HepG2 (cell line): ENCODE results near the gene UTS2R. TPM values are rescaled to one million over a fixed set of nuclear protein-coding genes. Genes with fewer than 3 reads are reported as not detected.

Source experiments
- ATRX ChIP-seq: sonication (generic); formaldehyde crosslinking; IDR thresholded peaks from 2 replicates; pipeline ENCODE4 v1.4.0; 2020; ENCODE audit warnings: missing genetic modification reagents, borderline replicate concordance
- EP300 ChIP-seq, 3 experiments: sonication (generic) in 1 of 3; formaldehyde crosslinking in 1 of 3; IDR thresholded peaks; 2 replicates each; pipeline versions ENCODE4 v1.5.1 to v1.6.1; 2011 to 2020; ENCODE audit warnings: low read depth in 2 of 3, low read length in 2 of 3, borderline replicate concordance in 1 of 3, improper control_type of control experiment in 1 of 3, mild to moderate bottlenecking in 1 of 3, missing genetic modification reagents in 1 of 3, moderate library complexity in 1 of 3
- FOXO1 ChIP-seq: sonication (generic); formaldehyde crosslinking; IDR thresholded peaks from 2 replicates; pipeline ENCODE4 v1.4.0; 2020; ENCODE audit warnings: missing genetic modification reagents
- FOXP1 ChIP-seq, 2 experiments: fragments of 450-650 bp in 1 of 2; IDR thresholded peaks; 2 replicates each; pipeline ENCODE4 v1.6.1; 2017 to 2018; ENCODE audit warnings: antibody characterized with exemption in 1 of 2
- HNF4A ChIP-seq: sonication (generic); formaldehyde crosslinking; IDR thresholded peaks from 2 replicates; pipeline ENCODE4 v1.4.0; 2020; ENCODE audit warnings: missing genetic modification reagents
- KAT8 ChIP-seq: IDR thresholded peaks from 2 replicates; pipeline ENCODE4 v1.6.1; 2016; ENCODE audit warnings: missing genetic modification reagents, missing compliant biosample characterization
- NR2F6 ChIP-seq, 2 experiments: IDR thresholded peaks; 2 replicates each; pipeline ENCODE4 v1.6.1; 2016; ENCODE audit warnings: antibody characterized with exemption in 1 of 2, mild to moderate bottlenecking in 1 of 2
- RXRA ChIP-seq: sonication (generic); formaldehyde crosslinking; IDR thresholded peaks from 2 replicates; pipeline ENCODE4 v1.5.1; 2020; ENCODE audit warnings: missing genetic modification reagents
- SAP130 ChIP-seq: IDR thresholded peaks from 2 replicates; pipeline ENCODE4 v1.6.1; 2016; ENCODE audit warnings: low read depth
- SOX13 ChIP-seq, 3 experiments: fragments of 450-650 bp in 1 of 3; sonication (generic) in 1 of 3; formaldehyde crosslinking in 1 of 3; IDR thresholded peaks in 2 of 3; conservative IDR thresholded peaks in 1 of 3; 2 replicates each; pipeline versions ENCODE4 v1.5.0 to v1.6.1; 2016 to 2020; ENCODE audit warnings: antibody characterized with exemption in 1 of 3, mild to moderate bottlenecking in 1 of 3, missing compliant biosample characterization in 1 of 3, missing genetic modification reagents in 1 of 3, moderate library complexity in 1 of 3
- THRA ChIP-seq: sonication (generic); formaldehyde crosslinking; IDR thresholded peaks from 2 replicates; pipeline ENCODE4 v1.4.0; 2020; ENCODE audit warnings: missing genetic modification reagents, borderline replicate concordance
- ZBTB33 ChIP-seq: sonication (generic); formaldehyde crosslinking; IDR thresholded peaks from 2 replicates; pipeline ENCODE4 v1.4.0; 2020; ENCODE audit warnings: missing genetic modification reagents
- ZNF574 ChIP-seq: sonication (generic); formaldehyde crosslinking; IDR thresholded peaks from 2 replicates; pipeline ENCODE4 v1.4.0; 2020; ENCODE audit warnings: missing genetic modification reagents
- ZNF609 ChIP-seq: sonication (generic); formaldehyde crosslinking; IDR thresholded peaks from 2 replicates; pipeline ENCODE4 v1.4.0; 2020; ENCODE audit warnings: mild to moderate bottlenecking, missing genetic modification reagents, borderline replicate concordance
- polyA plus RNA-seq, 8 experiments: library from polyadenylated mRNA; depleted of rRNA in 3 of 8; stranded (reverse) in 7 of 8; unstranded in 1 of 8; fragments of >200 nt; fragmentation: Illumina TruSeq in 4 of 8; extraction: Trizol in 4 of 8; gene quantifications; 2 replicates each; pipeline versions ENCODE4 v1.2.1 to v1.2.3, GENCODE V29; 2011 to 2016; ENCODE audit warnings: low read depth in 4 of 8, missing spikeins in 1 of 8, mixed read lengths in 1 of 8; ENCODE audit not compliant: insufficient read depth in 1 of 8
- total RNA-seq, 5 experiments: library from RNA; depleted of rRNA; stranded (reverse); fragments of >200 nt; fragmentation: Illumina TruSeq; extraction: Trizol; gene quantifications; 2 replicates each; pipeline ENCODE4 v1.2.3, GENCODE V29; 2016; ENCODE audit warnings: low read depth in 1 of 5

UTS2R gene
- total and polyA plus RNA-seq, 2 of the 13 experiments (the other 11 are each of a cell fraction or from before 2014, with no cell fraction given), result 0.13 to 0.15 TPM

GRCh38 chr17:82412535-82413520 lies 41.3 kb downstream of the UTS2R start (continued):
- TF ChIP-seq ZBTB33 (CRISPR knock-in tag), result peak; percentile 55; the same call in 1 of the 2 replicates
- TF ChIP-seq EP300 (IDR thresholded peaks at IDR 0.05; ENCODE audit: low read depth in 2 of 2, low read length in 2 of 2), result peak in 1 of 2 experiments; percentile 56; a peak in 2 of 4 replicates
- TF ChIP-seq EP300 (CRISPR knock-in tag; IDR thresholded peaks at IDR 0.05; ENCODE audit: borderline replicate concordance), result no peak
- peak; percentile 33; the same call in 1 of the 2 replicates for TF ChIP-seq FOXO1 (CRISPR knock-in tag)
- peak; percentile 54; the same call in 1 of the 2 replicates for TF ChIP-seq NR2F6 (IDR thresholded peaks at IDR 0.05)
- TF ChIP-seq NR2F6 (CRISPR knock-in tag; IDR thresholded peaks at IDR 0.05), result peak; percentile 63; the same call in 1 of the 2 replicates
- peak; percentile 72; the same call in 1 of the 2 replicates for TF ChIP-seq THRA
- no peak for TF ChIP-seq FOXP1 (IDR thresholded peaks at IDR 0.05)
- TF ChIP-seq FOXP1 (CRISPR knock-in tag; IDR thresholded peaks at IDR 0.05), result peak; percentile 33; the same call in 1 of the 2 replicates
- TF ChIP-seq SAP130 (CRISPR knock-in tag), result peak; percentile 74
- peak; percentile 47; the same call in 1 of the 2 replicates for TF ChIP-seq RXRA (CRISPR knock-in tag)
- TF ChIP-seq ATRX (CRISPR knock-in tag), result no peak
- peak; percentile 75 for TF ChIP-seq HNF4A (CRISPR knock-in tag)
- TF ChIP-seq KAT8, result peak; percentile 25; the same call in 1 of the 2 replicates
- TF ChIP-seq ZNF574 (CRISPR knock-in tag), result no peak
- 0 out of 2 replicates have a peak, but pooled peaks have one; percentile 34 for TF ChIP-seq ZNF609 (CRISPR knock-in tag)
- TF ChIP-seq SOX13 (IDR thresholded peaks at IDR 0.05), result no peak
- TF ChIP-seq SOX13 (CRISPR knock-in tag; conservative IDR thresholded peaks at IDR 0.05 in 1 of 2, IDR thresholded peaks at IDR 0.05 in 1 of 2), result peak in 1 of 2 experiments; percentile 61; a peak in 2 of 4 replicates
